GM19463 (cell line): Measurements from ENCODE around the gene KLHL36.

Experiments
- ATAC-seq: cut with Tn5 transposase; IDR thresholded peaks from one replicate; pipeline ENCODE4 v1.9.1; 2021; ENCODE audit warnings: mild to moderate bottlenecking, moderate library complexity; ENCODE audit not compliant: unreplicated experiment

Gene KLHL36

DNA sequence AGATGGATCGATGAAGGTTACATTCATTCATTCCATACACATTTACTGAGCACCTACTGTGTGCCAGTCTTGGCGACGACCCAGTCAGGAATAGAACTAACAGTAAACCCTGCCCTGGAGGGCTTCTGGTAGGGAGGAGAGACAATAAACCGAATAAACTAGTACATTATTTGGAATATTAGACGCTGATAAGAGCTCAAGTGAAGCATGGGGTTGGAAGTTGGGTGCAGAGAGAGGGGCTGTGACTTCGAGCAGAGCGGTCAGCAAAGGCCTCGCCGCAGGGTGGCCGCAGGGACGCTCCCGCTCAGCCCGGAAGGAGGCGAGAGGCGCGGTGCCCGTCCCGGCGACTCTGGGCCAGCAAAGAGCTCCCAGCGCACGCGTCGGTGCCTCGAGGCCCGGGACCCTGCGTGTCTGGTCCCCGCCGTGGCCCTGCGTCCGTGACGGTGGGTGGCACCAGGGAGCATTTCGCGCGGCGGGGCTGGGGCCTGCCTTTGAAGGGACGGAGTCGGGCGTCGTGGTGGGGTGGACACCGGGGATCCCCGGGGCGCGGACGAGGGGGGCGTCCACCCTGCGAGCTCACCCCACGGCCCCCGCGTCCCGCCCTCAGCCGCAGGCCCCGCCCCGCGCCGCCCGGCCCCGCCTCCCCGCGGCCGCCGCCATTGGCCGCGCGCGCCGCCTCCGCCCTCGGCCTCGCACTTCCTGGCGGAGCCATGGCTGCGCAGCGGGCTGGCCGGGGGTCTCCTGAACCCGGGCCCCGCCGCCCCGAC lies at the start of gene KLHL36:
Gene KLHL36, plus strand, starts transcription at position 684 of the 767 bp plus-strand sequence. CDS start 2,357 bp downstream, outside the sequence.
- ATAC-seq: peak; percentile 88

DNA sequence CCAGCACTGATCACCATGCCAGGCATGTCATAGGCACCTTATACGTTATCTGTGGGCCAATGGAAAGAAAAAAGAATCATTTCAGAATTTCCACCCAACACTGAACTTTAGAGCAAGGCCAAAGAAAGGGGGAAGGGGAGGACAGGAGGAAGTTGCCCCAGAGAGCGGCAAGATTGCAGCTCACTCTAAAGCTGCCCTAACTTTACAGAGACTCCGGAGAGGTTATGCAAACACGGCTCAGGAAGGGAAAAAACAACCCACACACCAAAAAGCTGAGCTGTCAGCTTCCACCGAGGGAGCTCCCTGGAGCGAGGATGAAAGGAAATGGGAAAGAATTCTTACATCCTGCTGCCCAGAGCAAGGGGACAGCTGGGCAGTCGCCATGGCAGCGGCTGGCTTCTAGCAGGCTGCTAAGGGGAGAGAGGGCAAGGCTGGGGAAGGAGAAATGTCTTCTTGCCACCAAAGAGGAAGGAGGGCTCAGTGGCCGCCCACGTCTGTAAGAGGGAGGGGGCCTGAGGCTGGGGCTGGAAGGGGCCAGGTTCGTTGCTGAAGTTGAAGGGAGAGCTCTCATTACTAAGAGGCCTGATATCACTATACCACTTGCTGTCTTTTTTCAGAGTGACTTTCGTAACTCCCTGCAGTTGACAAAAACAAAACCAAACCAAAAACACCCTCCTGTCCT lies 48.6 kb upstream of the KLHL36 start:
- ATAC-seq: peak; percentile 37

DNA sequence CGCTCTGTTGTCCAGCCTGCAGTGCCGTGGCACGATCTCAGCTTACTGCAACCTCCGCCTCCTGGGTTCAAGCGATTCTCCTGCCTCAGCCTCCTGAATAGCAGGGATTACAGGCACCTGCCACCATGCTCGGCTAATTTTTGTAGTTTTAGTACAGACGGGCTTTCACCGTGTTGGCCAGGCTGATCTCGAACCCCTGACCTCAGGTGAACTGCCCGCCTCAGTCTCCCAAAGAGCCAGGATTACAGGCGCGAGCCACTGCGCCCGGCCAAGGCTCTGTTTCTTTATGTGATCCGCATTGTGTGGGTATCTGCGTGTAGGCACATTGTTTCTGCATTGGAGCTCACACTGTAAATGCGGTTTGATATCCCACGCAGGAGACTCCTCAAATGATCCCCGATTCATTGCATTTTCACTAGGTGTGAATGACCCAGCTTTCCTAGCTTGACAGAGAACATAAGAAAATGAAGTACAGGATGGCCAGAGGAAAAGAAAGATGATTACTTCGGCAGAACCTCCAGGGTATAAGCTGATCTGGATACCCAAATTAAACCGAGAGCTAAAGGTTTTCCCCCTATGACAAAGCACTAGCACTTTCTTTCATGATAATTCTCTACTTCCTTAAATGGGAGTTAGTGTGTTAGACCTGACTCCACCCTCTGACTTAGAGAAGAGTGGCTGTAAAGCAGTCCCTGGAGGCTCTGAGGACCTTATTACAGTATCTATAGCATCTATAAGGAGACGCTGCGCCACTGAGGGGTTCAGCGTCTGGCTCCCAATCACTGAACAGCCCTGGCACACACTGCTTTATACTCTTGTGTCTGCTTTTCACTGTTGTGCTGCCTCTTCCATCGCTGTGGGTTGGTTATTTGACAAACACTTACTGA lies 47.7 kb upstream of the KLHL36 start:
- ATAC-seq: peak; percentile 76

DNA sequence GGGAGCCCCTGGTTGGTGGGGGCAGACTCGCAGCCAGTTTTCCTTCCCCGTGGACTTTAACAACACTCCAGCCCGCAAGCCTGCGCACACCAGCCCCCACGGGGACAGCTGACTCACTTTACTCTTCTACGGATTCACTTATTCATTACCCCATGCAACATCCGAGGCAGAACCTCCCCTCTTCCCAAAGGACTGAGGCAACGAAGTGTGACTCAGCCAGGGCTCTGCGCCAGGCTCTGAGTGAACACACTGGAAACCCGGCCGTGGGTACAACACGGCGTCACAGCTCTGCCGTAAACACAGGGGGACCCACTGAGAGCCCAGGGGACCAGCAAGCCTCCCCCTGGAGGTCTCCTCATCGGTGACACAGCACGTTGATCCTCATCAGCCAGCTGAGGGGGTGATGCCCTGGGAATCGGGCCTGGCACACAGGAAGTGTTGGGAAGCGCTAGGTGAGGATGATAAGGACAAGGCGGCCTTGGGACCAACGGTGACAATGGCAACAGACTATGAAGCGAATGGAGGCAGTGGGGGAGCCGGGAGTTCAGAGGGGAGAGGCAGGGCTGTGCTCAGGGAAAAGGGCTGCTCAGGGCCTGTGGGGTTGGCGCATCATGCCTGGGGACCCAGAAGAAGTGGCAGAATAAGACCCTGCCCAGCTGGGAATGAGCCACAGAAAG lies 45.0 kb upstream of the KLHL36 start:
- ATAC-seq: no peak

DNA sequence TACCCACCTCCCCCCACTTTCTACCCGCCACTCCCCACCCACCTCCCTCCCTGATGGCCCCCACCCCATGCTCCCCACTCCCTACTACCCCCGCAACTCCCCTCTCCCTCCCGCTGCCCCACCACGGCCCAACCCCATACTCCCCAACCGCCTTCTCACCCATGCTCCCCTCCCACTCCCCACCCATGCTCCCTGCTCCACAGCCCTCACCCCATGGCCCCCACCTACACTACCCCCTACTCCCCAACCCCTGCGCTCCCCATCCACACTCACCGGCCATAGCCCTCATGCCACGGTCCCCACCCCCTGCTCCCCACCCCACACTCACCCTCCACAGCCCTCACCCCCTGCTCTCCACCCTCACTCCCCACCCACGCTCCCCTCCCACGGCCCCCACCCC lies 44.4 kb upstream of the KLHL36 start:
- ATAC-seq: no peak

DNA sequence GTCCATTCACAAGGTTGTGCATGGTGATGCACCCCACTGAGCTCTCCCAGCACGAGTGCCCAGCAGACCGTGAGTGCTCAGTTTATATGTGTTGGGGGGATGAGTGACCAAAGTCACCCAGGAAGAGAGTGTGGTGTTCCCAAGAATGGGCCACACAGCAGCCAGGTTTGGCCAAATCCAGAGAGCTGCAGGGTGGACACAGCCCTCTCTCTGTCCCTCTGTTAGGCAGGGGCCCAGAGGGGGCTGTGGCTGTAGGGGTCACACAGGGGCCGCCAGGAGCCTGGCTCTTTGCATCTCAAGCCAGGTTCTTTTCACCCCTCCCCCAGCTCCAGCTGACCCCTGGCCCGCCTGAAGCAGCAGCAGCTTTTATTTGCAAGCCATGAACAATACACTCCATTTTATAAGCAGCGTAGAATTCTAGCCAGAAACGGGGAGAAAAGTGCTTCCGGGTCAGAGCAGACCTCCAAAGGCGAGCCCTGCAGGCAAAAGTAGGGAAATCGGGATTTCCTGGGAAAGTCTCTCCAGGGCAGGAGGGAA lies 43.8 kb upstream of the KLHL36 start:
- ATAC-seq: no peak

DNA sequence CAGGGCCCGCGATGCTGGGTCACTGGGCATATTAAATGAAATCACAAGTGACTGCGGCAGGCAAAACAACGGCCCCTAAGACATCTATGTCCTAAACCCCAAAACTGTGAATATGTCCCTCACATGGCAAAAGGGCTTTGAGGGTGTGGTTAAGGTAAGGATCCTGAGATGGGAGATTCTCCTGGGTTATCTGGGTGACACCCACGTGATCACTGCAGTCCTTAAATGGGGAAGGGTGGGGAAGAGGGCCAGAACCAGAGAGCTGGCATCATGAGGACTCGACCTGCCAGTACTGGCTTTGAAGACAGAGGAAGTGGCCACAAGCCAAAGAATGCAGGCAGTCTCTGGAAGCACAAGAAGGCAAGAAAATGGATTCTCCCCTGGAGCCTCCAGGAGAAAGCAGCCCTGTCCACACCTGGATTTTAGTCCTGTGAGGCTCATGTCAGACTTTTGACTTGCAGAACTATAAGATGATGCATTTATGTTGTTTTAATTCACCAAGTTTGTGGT lies 42.9 kb upstream of the KLHL36 start:
- ATAC-seq: no peak

DNA sequence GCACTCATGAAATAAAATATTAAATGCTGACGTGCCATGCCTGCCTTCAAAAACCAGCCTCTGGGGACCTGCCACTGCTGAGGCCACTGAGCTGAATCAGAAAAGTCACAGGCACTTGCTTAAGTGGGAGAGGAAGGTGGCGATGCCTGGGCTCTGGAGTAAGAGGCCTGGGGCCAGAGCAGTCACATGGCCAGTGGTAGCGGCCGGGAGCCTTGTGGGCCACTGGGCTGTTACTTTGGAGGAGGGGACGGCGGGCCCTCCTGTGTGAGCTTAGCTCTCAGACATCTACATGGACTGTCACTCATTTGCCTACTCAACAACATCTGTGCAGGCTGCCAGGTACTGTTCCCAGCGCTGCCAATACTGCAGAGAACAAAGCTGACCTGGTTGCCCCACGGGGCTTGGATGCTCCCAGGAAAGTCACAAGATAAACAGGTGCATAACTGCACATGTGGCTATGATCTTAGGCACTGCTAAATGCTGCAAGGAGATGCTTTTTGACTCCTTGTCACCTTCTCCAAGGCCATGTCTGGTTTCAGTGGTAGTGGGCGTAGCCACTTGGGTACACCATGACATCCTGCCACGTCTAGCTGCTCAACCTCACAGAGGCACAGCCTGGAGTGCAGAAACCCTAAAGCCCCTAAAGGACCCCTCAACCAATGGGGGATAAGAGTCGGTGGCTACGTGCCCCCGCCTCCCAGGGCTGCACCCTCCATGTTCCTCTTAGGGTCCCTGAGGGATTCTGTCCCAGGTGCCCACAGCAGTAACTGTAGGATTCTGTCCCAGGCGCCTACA lies 42.0 kb upstream of the KLHL36 start:
- peak; percentile 38 for ATAC-seq

DNA sequence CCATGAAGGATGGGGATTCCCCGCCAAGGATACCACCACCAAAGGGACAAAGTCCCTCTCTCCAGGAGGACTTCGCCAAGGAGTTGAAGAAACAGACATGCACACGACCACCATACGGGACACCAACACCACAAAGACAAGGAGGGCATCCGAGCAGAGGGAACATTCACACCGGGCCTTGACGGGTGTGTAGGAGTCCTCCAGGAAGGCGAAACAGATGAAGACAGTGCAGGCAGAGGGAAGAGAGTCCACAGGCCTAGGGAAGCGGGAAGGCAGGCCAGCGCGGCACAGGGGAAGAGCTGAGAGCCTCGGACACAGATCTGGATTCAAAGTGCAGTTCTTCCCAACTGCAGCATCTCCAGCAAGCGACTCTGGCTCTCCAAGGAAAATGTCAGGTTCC lies 41.2 kb upstream of the KLHL36 start:
- no peak for ATAC-seq

DNA sequence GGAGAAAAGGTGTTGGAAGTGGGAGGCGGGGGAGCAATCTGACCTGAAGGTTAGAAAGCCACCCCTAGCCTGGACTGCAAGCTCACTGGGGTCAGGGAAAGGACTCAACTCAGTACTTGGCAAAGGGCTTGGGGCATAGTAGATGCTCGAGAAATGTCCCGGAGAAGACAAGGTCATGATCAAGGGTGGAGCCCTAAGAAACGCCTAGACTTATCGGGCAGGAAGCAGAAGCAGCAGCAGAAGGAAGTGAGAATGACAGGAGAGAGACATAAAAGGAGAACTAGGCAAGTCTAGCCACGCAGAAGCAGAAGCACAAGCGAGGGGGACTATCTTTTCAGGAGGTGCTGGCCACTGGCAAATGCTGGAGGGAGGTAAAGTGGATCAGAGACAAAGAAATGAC lies 40.6 kb upstream of the KLHL36 start:
- ATAC-seq: peak; percentile 68

DNA sequence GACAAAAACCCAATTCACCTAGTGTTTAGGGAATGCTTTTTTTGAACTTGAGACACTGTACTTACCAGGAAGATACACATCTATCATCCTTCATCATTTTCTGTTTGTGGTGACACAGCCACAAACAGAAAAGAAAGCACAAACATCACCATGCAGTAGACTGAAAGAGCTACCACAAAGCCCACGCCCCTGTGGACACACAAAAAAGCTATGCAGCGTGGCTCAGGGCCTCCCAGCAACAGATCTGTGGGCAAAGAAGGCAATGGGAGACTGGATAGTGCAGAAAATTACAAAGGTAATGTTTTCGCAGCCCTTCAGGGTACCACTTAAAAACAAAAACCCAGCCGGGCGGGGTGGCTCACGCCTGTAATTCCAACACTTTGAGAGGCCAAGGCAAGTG lies 40.0 kb upstream of the KLHL36 start:
- ATAC-seq: no peak

DNA sequence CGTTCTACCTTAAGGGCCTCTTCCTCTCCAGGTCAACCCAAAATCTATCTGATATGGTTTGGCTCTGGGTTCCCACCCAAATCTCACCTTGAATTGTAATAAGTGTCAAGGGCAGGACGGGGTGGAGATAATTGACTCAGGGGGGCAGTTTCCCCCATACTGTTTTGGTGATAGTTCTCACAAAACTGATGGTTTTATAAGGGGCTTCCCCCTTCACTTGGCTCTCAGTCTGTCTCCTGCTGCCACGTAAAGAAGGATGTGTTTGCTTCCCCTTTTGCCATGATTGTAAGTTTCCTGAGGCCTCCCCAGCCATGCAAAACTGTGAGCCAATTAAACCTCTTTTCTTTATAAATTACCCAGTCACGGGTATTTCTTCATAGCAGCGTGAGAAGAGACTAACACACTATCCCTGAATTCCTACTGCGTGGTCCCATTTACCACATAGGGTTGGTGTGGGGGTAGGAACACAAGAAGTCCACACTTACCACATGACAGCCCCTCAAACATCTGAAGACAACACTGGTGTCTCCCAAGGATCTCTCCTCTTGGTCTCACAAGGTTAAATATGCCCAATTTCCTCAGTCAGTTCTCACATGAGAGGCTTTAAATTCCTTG lies 38.6 kb upstream of the KLHL36 start:
- ATAC-seq: no peak

DNA sequence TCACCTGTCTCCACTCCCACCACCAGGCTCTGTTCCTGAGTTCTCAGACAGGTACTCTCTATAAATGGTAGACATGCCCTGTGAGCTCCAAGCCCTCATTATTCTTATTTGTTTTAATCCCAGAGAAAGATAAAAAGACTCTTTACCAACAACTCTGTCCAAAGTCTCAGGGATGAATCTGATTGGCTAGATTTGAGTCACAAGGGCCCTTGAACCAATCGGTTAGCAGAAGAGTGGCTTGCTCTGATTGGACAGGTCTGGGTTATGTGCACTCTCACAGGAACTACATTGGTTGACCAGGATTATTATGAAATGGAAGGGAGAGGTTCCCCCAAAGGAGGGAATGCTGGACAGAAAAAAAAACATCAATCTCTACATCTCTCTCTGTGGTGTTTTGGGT lies 37.9 kb upstream of the KLHL36 start:
- ATAC-seq: no peak

DNA sequence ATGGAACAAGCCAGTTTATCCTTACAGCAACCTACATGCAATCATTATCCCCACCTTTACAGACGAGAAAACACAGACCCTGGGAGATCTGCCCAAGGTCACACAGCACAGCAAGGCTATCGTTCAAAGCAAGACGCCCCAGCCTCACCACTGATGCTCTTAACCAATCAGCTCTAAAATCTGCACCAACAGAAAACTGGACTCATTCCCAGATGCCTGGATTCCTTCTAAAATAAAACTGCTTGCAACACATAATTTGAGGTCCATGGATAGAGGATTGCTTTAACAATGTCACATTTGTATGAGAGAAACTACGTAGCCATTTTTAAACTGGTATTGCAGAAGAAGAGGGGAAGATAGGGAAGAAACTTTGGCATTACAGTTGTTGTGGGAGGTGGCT lies 37.3 kb upstream of the KLHL36 start:
- ATAC-seq: no peak

DNA sequence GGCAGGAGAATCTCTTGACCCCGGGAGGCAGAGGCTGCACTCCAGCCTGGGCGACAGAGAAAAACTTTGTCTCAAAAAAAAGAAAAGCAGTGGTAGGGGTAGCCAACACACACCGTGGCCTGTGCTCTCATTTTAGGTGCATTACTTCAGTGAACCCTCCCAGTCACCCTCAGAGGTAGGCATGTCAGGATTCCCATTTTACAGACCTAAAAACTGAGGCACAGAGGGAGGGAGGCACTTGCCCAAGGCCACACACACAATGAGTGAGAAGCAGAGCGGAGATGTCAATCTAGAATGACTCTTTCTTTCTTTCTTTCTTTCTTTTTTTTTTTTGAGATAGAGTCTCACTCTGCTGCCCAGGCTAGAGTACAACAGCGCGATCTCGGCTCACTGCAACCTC lies 35.6 kb upstream of the KLHL36 start:
- no peak for ATAC-seq

DNA sequence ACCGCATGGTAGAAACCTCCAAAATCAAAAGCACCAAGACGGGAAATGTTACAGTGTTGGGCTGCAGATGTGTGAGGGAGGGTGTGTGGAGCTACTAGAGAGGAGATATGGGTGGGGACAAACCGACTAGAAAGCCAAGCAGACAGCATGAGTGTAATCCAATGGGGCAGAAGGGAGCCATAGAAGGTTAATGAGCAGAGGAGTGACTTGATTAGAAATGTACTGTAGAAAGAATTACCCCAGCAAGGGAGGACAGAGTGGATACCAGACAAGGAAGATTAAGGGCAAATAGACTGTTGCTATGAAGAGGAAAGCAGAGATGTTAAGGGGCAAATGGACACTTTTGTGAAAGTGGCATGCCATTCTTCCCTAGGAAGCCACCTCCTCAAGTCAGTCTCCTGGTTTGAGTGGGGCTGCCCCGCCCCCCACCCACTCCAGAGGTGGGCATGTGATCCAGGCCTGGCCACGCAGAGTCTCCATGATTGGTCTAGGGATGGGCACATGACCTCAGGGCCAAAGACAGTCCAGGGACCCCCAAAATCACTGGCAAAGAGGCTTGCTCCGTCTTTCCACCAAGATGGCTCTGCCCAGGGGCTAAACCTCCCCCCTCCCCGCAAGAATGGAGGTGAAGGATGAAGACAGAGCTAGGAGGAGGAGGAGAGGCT lies 34.8 kb upstream of the KLHL36 start:
- no peak for ATAC-seq

DNA sequence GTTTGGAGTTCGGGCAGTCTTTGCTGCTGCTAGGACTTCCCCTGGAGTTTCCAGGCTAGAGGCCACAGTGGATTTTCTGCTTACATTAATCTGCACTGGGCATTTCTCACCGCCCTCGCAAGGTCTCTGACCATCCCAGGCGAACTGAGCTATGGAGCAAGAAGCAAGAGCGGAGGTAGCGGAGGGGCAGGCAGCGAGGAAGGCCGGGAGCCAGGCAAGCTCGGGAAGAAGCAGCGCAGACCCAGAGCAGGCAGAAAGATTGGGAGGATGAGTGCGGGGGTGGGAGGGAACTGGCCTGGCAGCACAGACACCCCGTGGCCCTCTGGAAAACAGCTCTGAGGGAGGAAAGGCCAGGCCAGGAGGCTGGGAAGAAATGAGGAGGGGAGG lies 34.2 kb upstream of the KLHL36 start:
- no peak for ATAC-seq

DNA sequence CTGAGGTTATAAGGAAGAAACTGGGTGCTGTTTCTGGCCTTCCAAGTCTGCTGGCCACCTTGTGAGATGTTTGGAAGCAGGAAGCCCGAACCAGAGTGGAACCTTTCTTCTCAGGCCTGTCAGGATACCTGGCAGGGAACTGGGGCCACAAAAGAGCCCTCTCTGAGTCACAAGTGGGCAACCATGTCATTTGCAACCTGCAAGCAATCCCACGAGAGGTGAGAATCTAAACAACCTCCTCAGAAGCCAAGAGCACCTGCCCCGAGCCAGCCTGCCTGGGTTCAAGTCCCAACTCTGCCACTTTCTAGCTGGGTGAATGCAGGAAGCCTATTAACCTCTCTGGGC lies 33.7 kb upstream of the KLHL36 start:
- no peak for ATAC-seq
